HG03571 (cell line): ENCODE results near the gene SORCS1.

Source experiments
- ATAC-seq: cut with Tn5 transposase; IDR thresholded peaks from one replicate; pipeline ENCODE4 v1.9.1; 2021; ENCODE audit not compliant: unreplicated experiment

SORCS1 gene

DNA sequence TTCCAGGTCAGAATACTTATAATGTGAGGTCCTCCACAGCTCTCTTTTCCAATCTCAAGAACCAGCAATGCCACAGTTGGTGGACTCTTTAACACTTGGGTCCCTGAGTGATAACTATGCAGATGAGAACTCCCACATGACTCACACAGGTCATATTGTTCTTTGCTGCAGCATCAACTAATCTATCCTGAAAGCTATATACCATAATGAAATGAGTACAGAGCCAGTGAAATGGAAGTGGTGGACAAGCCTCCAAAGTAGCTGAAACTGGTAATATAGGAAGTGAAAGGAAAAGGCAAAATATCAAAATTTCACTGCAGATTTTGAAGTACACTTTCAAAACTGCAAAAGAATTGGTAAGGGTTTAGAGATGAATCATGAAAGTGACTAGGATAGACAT lies 45.6 kb downstream of the SORCS1 start:
- no peak for ATAC-seq

DNA sequence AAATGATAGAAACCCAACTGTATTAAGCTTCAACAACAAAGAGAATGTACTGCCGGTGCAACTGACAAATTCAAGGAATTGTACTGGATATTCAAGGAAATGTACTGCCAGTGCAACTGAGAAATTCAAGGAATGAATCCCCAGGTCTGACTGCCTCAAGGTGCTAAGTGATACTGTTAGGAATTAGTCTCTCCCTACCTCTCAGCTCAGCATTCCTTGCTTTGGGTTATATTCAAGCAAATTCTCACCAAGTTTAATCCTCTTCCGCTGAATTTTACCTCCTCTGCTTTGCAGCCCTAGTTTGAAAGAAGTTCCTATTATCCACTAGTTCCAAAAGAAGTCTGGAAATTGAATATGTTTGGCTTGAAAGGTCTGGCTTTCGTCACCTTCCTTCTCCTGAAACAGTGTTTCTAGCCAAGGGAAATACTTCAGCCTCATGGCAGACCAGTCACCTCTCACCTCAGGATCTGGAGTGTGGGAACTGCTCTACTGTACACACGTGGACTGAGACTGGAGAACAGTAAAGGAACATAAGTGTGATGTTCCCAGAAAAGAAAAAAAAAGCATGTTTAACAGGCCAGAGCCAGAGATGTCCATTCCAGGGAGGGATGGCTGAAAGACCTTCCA lies 60.4 kb downstream of the SORCS1 start:
- ATAC-seq, result no peak

DNA sequence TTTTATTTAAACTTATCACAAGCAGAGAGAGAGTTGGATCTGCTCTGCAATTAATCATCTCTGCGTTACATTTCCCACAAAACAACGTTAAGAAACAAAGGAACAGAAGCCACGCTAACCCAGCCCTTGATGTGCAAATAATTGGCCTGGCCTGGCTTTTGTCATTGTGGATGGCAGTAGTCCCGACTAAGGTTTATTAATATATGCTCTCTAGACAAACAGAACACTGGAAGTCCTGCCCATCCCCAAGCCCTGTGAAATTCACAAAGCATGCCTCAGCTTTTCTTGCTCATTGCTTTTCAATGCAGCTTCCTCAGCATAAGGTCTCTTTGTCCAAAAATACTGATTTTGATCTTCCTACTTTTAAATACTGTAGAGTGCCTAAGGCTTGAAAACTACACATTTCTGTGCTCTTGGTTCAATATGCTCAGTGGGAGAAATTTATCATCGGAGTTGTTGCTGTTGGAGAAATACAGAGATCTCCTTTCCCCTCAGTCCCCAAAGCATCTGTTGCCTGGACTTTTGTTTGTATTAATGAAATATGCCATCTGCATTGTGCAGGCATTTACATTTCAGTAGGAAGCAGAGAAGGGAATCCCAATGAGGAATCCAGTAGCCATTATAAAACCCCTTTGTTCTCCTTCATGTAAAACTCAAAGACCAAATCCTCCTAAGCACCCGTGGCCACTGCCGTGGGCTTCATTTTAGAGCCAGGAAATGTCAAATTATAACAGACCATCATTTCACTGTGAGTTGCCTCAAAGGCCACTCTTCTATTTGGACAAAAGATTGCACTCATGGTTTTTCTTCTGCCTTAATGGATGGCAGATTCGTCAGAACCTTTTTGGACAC lies 61.1 kb downstream of the SORCS1 start:
- ATAC-seq, result no peak

DNA sequence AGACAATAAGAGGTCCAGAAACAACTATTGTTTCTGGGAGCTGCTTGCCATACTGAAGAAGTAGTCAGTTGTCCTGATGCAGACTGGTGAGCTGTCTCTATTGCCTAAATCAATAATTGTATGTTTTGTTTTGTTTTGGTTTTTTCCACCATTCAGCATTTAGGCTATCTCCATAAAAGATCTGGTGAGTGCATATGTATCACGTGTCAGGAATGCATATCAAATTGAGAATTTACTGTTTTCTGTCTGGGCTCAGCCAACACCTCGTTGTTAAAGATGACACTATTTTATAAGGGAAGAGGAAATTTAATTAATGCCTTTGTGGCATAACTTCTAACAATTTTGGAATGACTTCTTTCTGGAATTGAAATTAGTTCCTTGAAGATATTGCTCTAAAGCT lies 66.2 kb downstream of the SORCS1 start:
- ATAC-seq, result no peak

DNA sequence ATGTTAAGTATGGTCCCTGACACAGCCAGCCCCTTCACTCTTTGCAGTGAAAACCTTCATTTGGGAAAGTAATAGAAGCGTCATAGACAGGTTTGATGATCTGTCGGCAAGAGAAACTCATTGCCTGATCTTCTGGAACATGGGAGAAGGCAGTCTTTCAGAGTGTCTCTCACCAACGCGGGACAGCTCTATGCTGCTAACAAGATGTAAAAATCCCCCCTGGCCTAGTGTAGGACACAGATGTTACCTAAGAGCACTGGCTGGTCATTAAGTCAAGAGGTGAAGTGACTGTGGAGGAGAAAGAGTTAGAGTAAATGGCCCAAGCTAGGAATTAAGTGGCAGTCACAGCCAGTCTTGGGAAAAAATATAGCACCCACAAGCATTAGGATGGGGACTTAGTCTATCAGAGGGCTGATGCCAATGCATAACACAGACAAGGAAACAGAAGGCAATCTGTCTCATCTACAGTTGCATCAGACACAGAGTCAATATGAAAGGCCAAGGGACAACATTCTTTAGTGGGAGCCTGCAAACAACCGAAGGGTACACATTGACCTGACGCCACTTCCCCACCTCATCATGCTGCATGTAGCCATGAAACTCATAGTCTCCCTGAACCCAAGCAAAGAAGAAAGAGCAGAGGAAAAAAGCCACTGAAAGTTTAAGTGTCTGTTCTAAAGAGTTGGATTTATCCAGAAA lies 69.5 kb downstream of the SORCS1 start:
- ATAC-seq, result no peak

DNA sequence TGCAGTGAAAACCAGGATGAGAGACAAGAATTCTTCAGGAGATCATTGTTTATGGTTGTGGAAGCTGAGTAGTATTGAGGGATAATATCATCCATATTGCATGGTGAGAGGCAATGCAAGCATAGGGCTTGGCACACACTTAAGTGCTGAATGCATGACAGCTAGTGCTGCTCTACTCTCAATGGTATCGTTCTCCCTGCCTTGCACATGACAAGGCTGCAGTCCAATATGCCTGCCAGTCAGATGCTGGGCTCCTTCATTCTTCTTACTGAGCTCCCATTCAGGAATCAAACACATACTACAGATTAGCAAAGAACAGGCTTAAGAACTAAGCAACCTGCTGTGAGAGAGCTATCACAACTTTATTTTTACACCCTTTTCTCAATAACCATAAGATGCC lies 72.2 kb downstream of the SORCS1 start:
- ATAC-seq, result no peak

DNA sequence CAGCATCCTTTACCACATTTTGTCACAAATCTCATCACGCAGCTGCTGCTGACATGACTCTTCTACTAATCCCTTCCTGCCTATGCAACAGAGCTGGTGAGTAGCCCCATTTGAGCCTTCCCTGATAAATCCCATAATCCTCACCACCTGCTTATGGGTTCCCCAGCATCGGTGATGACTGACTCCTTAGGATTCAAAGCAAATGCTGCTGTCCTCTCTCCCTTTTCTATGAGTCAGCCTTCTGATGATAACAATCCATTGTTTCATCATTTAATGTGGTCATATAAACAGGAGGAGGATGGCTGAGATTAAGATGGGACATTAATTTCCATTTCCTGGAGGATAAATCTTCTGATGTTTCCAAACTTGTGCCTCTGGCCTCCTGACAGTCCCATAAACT lies 73.4 kb downstream of the SORCS1 start:
- no peak for ATAC-seq

DNA sequence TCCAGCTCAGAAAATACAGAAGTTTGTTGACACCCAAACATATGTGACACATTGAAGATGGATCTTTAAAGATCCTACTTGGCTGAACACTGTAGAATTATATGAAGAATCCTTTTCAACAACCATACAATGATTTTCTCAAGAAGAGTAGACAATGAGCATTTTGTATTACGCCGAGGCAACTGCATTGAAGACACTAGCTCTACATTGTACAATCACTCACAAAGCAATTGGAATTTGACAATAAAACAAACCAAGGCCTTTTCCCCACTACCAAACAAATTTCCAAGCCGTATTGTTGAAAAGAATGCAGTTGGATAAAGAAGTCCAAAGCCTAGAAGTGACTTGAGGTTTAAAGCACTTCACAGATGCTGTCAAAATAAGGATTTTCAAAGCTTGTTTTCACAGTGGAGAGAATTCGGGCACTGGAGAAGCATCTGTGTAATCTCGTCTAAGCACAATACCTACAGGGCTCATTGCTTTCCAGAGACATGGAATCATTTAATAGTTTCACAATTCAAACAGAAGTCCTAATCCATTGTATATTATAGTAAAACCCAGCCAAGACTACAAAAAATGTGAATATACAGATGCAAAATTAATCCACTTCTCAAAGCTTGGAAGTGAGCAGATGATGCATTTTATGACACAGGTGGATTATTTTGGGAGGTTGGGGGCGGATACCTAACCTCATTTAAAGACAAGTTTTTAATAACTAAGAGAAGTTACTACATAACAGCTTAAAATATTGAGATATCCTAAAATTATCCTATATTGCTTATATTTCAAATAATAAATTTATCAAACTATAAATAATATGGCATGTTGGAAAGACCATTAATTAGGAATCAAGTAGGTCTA lies 78.6 kb downstream of the SORCS1 start:
- ATAC-seq, result no peak

DNA sequence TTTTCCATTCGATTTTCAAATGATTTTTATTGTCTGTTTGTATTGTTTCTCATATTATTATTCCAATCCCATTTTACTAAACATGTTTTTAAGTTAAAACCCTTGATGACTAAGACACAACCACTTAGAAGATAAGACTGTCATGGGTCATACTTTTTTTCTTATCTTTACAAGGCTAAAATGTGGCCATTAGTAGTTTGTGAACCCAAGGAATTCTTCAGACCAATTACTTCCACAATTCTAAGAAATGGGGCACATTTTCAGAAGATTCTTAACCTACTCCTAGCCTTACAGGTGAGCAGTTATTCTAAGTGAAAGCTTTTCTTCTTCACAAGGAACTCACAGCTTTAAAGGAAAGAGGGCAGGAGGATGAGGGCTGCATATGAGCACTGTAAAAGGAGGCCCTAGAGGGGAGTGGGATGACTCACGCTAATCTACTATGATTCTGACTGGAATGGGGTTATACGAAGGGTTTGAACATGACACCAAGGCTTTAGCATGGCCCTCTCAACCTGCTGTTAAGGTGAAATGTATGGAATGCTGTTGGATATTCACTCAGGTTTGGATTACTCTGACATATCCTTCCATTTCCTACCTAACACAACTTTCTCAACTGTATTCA lies 81.0 kb downstream of the SORCS1 start:
- no peak for ATAC-seq

DNA sequence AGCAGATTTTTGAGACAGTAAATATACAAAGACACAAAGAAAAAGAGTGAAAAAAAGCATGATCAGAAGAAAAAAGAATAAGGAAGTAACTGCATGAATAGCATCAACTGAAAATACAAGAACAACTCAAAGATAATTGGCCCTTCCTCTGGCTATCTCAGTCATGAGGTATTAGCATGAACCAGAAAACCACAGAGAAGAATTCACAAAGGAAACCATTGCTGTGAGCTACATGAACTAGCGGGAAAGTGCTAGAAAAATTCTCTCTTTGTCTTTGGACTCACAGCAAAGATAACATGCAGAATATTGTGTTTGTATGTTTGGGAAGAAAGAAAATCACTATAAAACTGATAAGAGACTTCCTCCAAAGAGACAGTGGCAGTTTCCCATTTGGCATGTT lies 82.9 kb downstream of the SORCS1 start:
- no peak for ATAC-seq

DNA sequence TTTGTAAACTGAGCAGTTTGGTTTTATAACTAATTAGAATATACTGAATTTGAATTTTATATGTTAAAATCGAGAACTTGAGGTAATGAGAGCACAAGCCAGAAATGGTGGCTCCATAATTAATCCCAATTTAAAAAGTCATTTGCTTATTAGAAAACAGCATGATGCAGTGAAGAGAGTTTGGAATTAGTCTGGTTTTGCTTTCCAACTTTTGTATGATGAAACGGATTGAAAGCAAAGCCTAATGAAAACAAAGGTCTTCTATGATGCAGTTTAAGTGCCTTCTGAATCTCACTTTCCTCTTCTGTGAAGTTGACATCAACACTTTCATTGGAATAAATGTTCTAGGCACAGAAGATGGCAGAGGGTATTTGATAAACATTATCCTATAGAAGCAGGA lies 89.4 kb downstream of the SORCS1 start:
- no peak for ATAC-seq

DNA sequence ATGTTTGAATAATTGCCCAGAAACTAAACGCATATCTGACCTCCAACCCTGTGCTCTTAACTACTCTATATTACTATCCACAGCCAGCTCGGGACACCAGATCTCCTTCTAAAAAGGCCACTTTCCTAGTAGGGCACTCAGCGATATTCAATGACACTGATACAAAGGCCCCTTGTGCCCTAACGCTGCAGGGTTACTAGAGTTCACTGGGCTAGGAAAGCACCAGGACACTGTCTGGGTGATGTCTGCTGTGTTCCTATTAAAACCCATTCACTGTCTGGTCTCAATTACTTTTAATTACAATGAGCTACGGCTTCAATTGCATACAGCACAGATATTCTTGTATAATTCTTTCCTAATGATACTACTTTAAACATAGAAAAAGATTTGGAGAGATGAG lies 91.7 kb downstream of the SORCS1 start:
- ATAC-seq, result no peak

DNA sequence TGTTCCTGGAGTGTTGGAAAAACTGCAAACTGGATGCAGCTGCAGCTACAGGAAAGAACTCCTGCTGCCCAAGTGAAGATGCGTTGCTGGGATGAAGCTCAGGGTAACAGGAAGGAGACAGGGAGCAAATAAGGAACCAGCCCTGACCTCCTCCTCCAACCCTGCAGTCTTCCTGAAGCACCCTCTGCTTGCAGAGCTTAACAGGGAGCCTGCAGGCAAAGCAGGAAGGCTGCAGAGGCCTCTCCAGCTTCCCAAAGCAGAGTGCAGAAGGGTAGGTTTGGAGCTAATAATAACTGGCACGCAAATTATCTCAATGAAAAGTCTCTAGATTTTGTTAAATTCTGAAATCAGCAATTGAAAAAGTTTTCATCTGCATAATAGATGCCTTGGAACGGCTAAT lies 92.5 kb downstream of the SORCS1 start:
- ATAC-seq, result no peak

DNA sequence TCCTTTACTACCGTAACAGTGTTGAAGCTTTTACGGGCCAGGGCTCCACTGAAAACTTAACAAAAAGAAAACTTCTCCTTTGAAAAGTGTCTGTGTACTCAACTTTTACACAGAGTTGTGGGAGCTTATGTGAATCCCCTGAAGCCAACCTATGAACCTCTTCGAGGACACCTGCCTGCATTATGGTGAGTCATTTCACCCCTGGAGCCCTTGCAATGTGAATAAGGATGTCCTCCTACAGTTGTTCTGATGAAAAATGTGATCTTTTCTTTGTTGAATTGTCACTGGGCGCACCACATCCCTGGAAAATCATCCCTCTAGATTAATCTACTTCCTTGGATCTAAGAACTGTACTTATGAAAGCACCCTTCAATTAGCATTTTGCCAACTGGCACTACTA lies 93.2 kb downstream of the SORCS1 start:
- ATAC-seq, result no peak

DNA sequence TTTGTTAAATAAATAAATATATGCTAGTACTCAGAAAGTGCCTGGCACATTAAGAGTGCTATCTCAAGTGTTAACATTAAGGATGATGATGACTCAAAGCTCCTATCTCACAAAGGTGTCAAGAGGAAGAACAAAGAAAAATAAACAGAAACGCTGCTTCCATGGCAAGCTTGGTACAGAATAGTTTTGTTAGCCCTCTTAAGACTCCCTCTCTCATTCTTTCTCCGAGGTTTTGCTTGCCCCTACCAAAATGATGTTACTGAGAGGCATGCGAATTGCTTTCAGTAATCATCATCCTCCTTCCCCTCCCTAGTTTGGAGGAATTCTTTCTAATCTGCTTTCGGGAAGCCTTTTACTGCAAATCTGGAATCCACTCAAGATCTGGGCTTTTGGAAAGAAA lies 96.7 kb downstream of the SORCS1 start:
- ATAC-seq, result no peak

DNA sequence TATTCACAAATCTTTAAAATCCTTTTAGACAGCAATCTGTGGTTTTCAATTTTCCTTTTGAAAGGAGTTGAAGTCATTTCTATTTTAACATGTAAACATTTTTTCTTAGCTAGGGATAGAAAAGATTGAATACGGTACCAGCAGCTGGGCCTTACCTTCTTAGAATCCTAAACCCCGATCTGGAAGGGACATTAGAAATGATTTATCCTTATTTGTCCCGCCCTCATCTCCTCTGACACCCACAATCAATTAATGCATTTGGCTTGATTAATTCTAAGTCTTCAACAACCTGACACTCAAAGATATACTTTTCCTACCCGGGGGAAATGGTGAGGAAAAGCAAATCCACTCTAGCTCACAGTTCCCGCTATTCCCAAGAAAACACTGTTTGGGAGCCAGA lies 100.4 kb downstream of the SORCS1 start:
- no peak for ATAC-seq

DNA sequence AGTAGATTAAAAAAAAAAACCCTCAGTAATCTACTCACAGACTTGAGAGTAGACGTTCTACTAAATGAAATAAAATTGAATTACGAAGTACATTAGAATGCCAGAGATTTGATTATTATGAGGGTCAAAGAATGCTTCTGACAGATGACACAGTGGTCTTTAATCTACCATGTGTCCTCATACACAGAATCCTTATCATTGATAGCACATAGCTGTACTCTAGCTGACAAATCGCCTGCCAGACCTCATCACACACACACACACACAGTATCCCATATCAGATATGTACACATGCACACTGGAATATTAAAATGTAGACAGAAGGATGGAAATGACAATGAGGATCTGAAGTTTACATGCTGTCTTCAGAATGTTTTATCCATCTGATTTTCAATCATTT lies 104.6 kb downstream of the SORCS1 start:
- ATAC-seq, result no peak

DNA sequence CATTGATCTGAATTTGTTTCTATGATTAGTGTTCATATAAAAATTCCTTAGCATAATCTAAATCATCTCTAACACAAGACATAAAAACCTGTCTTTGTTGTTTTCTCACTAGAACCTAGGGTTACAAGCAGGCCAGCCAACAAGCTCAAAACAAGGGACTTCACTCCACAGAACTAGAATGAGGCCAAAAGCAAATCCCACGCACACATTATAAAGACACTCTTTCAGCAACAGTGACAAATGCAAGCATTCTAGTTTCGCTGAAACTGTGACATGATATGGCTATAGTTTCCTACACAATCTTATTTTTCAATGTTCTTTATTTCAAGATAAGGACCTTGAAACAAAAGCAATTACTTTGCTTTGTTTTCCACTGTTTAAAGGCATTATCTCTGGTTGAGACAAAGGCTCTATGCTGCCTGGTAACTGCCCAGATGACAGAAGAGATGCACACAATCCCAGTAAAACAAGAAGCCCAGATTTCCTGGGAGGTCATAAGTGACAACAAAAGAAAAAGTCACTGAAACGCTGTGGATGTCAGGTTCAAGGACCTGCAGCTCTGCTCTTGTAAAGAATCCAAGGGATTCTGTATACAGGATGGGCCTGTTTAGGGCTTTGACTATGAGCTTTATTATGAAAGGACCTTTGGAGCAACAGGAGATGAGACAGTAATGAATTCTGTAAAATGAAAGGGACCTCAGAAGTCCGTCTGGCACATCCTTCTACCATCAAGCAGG lies 105.3 kb downstream of the SORCS1 start:
- ATAC-seq, result no peak

DNA sequence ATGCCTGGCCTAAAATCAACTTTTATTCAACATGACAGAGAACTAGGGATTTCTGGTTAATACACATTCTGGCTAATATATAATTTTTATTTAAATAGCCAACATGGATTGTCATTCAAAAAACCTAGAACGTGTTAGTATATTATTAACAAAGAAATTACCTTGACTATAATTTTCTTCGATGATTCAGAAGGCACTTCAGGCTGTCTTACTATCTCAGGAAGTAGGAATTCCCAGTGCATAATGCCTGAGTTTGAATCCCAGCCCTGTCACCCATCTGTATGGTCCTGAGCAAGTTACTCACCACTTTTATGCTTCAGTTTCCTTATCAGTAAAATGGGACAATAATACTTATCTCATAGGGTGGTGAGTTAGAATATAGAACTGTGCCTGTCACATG lies 106.2 kb downstream of the SORCS1 start:
- ATAC-seq, result no peak

DNA sequence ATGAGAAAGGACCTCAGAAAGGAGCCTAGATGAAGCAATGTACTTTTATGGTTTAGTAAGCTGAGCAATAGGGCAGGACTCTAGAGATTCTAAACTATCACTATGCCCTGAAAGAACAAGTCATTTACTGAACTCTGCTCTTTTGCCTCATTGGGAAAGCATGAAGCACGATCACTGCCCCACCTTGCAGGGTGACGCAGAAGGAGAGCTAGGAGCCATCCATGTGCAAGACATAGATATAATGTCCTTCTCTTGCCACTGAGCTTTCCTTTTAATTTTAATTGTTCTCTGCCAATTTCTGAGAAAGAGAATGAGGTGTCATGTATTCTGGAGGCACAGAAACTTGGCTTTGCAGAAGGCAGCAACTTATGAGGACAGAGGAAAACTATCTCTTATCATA lies 108.3 kb downstream of the SORCS1 start:
- no peak for ATAC-seq
